ENCODE measurements around the gene SORBS2.

The SORBS2 gene

DNA sequence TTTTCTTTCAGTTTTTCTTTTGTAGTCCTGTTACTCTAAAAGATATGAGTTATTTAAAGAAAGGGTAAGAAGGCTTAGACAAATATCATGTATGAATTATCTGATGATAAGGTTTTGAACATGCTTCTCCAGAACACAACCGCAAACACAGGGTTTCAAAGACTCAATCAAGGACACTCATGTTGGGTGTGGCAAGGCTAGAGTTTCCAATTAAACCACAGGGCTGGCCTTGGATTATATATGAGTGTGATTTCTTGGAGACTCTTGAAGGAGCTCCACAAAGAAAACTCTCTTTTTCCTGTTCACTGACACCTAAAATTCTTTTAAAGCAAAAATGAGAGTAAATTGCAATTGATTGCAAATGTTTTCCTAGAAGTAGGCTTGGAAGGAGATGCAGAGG lies 166.6 kb downstream of the SORBS2 start:
- Histone ChIP-seq H3K4me2 (ENCODE audit: low read length) (no peak overlapping the region), H3K27ac (ENCODE audit: low read length) (no peak overlapping the region), H3K79me2 (ENCODE audit: low read length) (no peaks in the 10 kb centered on the region), H2AFZ (ENCODE audit: low read depth, low read length) (no peak overlapping the region), H3K9me3 (ENCODE audit: insufficient read depth, low read length) (no peaks in the 10 kb centered on the region), H4K20me1 (ENCODE audit: insufficient read depth, low read length) (no peaks in the 10 kb centered on the region), H3K4me1 (ENCODE audit: low read length) (no peaks in the 10 kb centered on the region), H3K9ac (ENCODE audit: low read length) (no peak overlapping the region), H3K27me3 (ENCODE audit: low read depth, low read length) (no peaks in the 10 kb centered on the region), H3K36me3 (replicated peaks; ENCODE audit: low read depth, low read length) (no peaks in the 10 kb centered on the region), H3K4me3 (ENCODE audit: low read length) (no peak overlapping the region)
- TF ChIP-seq, protein P1, sequence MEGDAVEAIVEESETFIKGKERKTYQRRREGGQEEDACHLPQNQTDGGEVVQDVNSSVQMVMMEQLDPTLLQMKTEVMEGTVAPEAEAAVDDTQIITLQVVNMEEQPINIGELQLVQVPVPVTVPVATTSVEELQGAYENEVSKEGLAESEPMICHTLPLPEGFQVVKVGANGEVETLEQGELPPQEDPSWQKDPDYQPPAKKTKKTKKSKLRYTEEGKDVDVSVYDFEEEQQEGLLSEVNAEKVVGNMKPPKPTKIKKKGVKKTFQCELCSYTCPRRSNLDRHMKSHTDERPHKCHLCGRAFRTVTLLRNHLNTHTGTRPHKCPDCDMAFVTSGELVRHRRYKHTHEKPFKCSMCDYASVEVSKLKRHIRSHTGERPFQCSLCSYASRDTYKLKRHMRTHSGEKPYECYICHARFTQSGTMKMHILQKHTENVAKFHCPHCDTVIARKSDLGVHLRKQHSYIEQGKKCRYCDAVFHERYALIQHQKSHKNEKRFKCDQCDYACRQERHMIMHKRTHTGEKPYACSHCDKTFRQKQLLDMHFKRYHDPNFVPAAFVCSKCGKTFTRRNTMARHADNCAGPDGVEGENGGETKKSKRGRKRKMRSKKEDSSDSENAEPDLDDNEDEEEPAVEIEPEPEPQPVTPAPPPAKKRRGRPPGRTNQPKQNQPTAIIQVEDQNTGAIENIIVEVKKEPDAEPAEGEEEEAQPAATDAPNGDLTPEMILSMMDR (IDR thresholded peaks at IDR 0.05; ENCODE audit: low read depth, low read length) = no peak
- no peak for TF ChIP-seq EZH2phosphoT487 (IDR thresholded peaks at IDR 0.05; ENCODE audit: low read depth)

DNA sequence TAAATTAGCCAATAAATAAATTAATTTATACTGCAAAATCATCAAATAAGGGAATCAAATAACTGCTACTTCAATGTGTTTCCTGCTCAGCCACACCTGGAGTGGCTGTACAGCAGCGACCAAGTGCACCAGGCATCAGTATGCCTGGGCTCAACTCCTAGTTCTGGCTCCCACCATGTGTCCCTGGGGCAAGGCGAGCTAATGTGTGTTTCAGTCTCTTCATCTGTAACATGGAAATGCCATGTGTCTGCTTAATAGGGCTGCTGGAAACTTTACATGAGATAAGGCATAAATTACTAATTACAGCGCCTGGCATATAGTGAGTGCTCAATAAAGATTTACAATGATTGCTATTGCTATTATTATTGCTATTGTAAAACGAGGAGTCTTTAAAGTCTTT lies 167.6 kb downstream of the SORBS2 start:
- H3K27ac ChIP-seq (ENCODE audit: low read length) = no peak overlapping the region
- no peak overlapping the region for H3K4me2 ChIP-seq (ENCODE audit: low read length)
- H4K20me1 ChIP-seq (ENCODE audit: insufficient read depth, low read length) = no peaks in the 10 kb centered on the region
- no peaks in the 10 kb centered on the region for H3K9me3 ChIP-seq (ENCODE audit: insufficient read depth, low read length)
- no peaks in the 10 kb centered on the region for H3K4me1 ChIP-seq (ENCODE audit: low read length)
- no peaks in the 10 kb centered on the region for H3K27me3 ChIP-seq (ENCODE audit: low read depth, low read length)
- no peak overlapping the region for H3K4me3 ChIP-seq (ENCODE audit: low read length)
- no peaks in the 10 kb centered on the region for H3K79me2 ChIP-seq (ENCODE audit: low read length)
- no peak overlapping the region for H3K9ac ChIP-seq (ENCODE audit: low read length)
- TF ChIP-seq, protein P1 (IDR thresholded peaks at IDR 0.05; ENCODE audit: low read depth, low read length) = no peak
- TF ChIP-seq EZH2phosphoT487 (IDR thresholded peaks at IDR 0.05; ENCODE audit: low read depth) = no peak
- no peak overlapping the region for H2AFZ ChIP-seq (ENCODE audit: low read depth, low read length)
- H3K36me3 ChIP-seq (replicated peaks; ENCODE audit: low read depth, low read length) = no peaks in the 10 kb centered on the region

DNA sequence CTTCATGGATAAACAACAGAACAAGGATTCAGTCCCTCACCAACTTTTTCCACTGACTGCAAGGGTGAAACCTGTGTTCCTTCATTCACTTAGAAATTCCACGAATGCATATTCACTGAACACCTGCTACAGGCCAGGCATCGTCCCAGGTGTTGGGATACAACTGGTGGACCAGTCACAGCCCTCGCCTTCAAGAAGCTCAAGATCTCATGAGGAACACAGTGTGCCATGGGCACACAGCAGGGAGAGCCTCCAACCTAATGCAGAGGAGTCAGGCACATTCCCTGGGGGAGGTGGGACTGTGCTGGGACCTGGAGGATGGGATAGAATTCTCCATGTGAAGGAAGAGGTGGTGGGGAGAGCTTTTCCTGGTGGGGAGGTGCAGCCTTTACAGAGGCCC lies 169.1 kb downstream of the SORBS2 start:
- Histone ChIP-seq H3K9ac (ENCODE audit: low read length) (no peak overlapping the region), H3K79me2 (ENCODE audit: low read length) (no peaks in the 10 kb centered on the region), H3K4me1 (ENCODE audit: low read length) (no peaks in the 10 kb centered on the region), H2AFZ (ENCODE audit: low read depth, low read length) (no peak overlapping the region), H4K20me1 (ENCODE audit: insufficient read depth, low read length) (no peaks in the 10 kb centered on the region), H3K4me3 (ENCODE audit: low read length) (no peak overlapping the region), H3K9me3 (ENCODE audit: insufficient read depth, low read length) (no peaks in the 10 kb centered on the region), H3K27ac (ENCODE audit: low read length) (no peak overlapping the region), H3K4me2 (ENCODE audit: low read length) (no peak overlapping the region), H3K36me3 (replicated peaks; ENCODE audit: low read depth, low read length) (no peaks in the 10 kb centered on the region), H3K27me3 (ENCODE audit: low read depth, low read length) (no peaks in the 10 kb centered on the region)
- TF ChIP-seq, protein P1 (IDR thresholded peaks at IDR 0.05; ENCODE audit: low read depth, low read length) = no peak
- no peak for TF ChIP-seq EZH2phosphoT487 (IDR thresholded peaks at IDR 0.05; ENCODE audit: low read depth)

DNA sequence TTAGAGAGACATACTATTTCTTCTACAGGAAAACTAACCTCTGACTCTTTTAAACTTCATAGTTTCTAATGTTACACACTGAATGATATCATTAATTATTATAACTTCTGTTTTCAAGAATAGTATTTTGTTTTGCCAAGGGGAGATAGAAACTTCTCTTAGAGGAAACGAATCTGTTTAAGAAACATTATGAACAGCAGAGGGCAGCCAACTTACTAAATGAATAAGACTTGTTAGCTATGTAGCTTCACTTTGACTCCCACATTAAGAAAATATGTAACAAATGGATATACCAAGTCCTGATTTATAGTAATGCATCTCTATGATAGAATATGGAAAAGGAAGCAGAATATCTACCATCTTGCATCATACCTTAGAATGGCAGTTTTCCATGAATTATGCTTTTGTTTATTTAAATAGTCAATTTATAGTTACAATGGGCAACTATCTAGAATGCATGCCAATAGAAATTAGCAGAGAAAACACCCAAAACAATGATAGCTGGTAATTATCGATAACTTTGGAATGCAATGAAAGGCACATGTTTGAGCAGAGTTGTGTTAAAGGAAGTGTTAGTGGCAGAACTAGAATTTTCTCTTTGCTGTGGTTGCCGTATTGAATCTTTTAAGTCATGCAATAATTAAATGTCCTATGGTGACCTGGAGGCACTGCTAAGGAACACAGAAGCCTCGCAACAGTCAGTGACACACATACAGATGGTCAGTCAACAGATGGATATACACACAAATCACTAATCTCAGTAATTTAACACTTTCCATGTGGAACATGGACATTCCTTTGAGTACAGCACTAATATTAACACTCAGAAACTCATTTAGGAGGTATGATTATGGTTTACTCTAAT lies 171.0 kb downstream of the SORBS2 start:
- H3K79me2 ChIP-seq (ENCODE audit: low read length) = no peaks in the 10 kb centered on the region
- H3K4me3 ChIP-seq (ENCODE audit: low read length) = no peak overlapping the region
- no peaks in the 10 kb centered on the region for H3K27me3 ChIP-seq (ENCODE audit: low read depth, low read length)
- H3K9ac ChIP-seq (ENCODE audit: low read length) = no peak overlapping the region
- no peaks in the 10 kb centered on the region for H3K36me3 ChIP-seq (replicated peaks; ENCODE audit: low read depth, low read length)
- H3K4me2 ChIP-seq (ENCODE audit: low read length) = no peak overlapping the region
- H2AFZ ChIP-seq (ENCODE audit: low read depth, low read length) = no peak overlapping the region
- H3K9me3 ChIP-seq (ENCODE audit: insufficient read depth, low read length) = no peaks in the 10 kb centered on the region
- H3K4me1 ChIP-seq (ENCODE audit: low read length) = no peaks in the 10 kb centered on the region
- no peak overlapping the region for H3K27ac ChIP-seq (ENCODE audit: low read length)
- H4K20me1 ChIP-seq (ENCODE audit: insufficient read depth, low read length) = no peaks in the 10 kb centered on the region
- TF ChIP-seq, protein P1 (IDR thresholded peaks at IDR 0.05; ENCODE audit: low read depth, low read length) = peak; percentile 35; the same call in 1 of the 2 replicates
- no peak for TF ChIP-seq EZH2phosphoT487 (IDR thresholded peaks at IDR 0.05; ENCODE audit: low read depth)
